Small intestine (tissue), 7 donors: ENCODE data around the gene NXPH3. TPM values are rescaled to one million over a fixed set of nuclear protein-coding genes. Genes with fewer than 3 reads are reported as not detected.

Source experiments
- DNase-seq, 2 donors: peaks; one replicate each; pipeline versions ENCODE4 v3.0.0 to v3.0.0-alpha.2; 2013
- FAIRE-seq: peaks from 2 replicates; lab custom pipeline; 2012; peaks lifted over from hg19 to GRCh38; lab: Jason Lieb, UNC
- H3K27ac ChIP-seq, 3 donors: one replicate each; pipeline ENCODE4 v1.5.1; 2013; ENCODE audit warnings: low read length in 2 of 3, mild to moderate bottlenecking in 2 of 3, control low read depth in 1 of 3, inconsistent platforms in 1 of 3, low read depth in 1 of 3, moderate library complexity in 1 of 3
- H3K27me3 ChIP-seq, 3 donors: one replicate each; pipeline ENCODE4 v1.6.1; 2013; ENCODE audit warnings: low read length in 3 of 3, inconsistent platforms in 1 of 3; ENCODE audit not compliant: control insufficient read depth in 3 of 3, insufficient read depth in 3 of 3
- H3K36me3 ChIP-seq, 3 donors: one replicate each; pipeline ENCODE4 v1.6.1; 2013; ENCODE audit warnings: low read length in 3 of 3, inconsistent platforms in 1 of 3, low read depth in 1 of 3, mild to moderate bottlenecking in 1 of 3, moderate library complexity in 1 of 3; ENCODE audit not compliant: control insufficient read depth in 3 of 3, insufficient read depth in 2 of 3
- H3K4me1 ChIP-seq, 3 donors: one replicate each; pipeline ENCODE4 v1.6.1; 2013; ENCODE audit warnings: low read length in 2 of 3, inconsistent platforms in 1 of 3, low read depth in 1 of 3, mild to moderate bottlenecking in 1 of 3, moderate library complexity in 1 of 3; ENCODE audit not compliant: control insufficient read depth in 3 of 3, insufficient read depth in 2 of 3
- H3K4me3 ChIP-seq, 3 donors: one replicate each; pipeline ENCODE4 v1.5.1; 2013; ENCODE audit warnings: low read length in 3 of 3, control low read depth in 1 of 3, inconsistent platforms in 1 of 3, low read depth in 1 of 3, mild to moderate bottlenecking in 1 of 3, moderate library complexity in 1 of 3
- H3K9me3 ChIP-seq, 2 donors: one replicate each; pipeline ENCODE4 v1.6.1; 2013; ENCODE audit warnings: low read depth in 1 of 2, low read length in 1 of 2; ENCODE audit not compliant: control insufficient read depth in 2 of 2, insufficient read depth in 1 of 2
- WGBS, 3 donors: extraction: QIAGEN DNeasy Blood & Tissue Kit; methylation state at CpG; one replicate each; pipeline ENCODE4 v1.1.7; 2013; 5-methylcytosine and 5-hydroxymethylcytosine counted together
- polyA plus RNA-seq, 4 donors: library from polyadenylated mRNA; stranded (reverse) in 3 of 4; unstranded in 1 of 4; fragments of 200-250 nt in 3 of 4; fragments of 120-200 nt in 1 of 4; gene quantifications; one replicate each; pipeline versions ENCODE4 v1.2.1 to v1.2.3, GENCODE V29; 2013
- donor health status: healthy with polysubstance abuse.
- donor health status: control.
- donor health status: control.
- donor health status: Bipolar disorder and iron deficiency.
- donor health status: healthy.

Gene NXPH3
- polyA plus RNA-seq, 4 donors, result 0.31 to 2.3 TPM; not detected in 2

- H3K36me3 ChIP-seq, result no peaks in the 10 kb centered on the region
- H3K4me3 ChIP-seq, result no peak overlapping the region
- H3K27me3 ChIP-seq, result peaks cover 0 to 13% (median 0%) of the 10 kb centered on the region in 3 donors
- FAIRE-seq (no peak), DNase-seq (peak in 1 of 2 donors; percentile 25)
- no peak overlapping the region for H3K27ac ChIP-seq
- peaks cover 0 to 5% (median 0%) of the 10 kb centered on the region in 3 donors for H3K4me1 ChIP-seq
- WGBS, 3 donors, result 73 to 86% (median 74%) methylated on average over 9 to 12 of the region's 12 CpGs
- H3K9me3 ChIP-seq, result no peaks in the 10 kb centered on the region
Observed at GRCh38 chr17:49551221-49552069, 24.2 kb upstream of the NXPH3 start.

DNA sequence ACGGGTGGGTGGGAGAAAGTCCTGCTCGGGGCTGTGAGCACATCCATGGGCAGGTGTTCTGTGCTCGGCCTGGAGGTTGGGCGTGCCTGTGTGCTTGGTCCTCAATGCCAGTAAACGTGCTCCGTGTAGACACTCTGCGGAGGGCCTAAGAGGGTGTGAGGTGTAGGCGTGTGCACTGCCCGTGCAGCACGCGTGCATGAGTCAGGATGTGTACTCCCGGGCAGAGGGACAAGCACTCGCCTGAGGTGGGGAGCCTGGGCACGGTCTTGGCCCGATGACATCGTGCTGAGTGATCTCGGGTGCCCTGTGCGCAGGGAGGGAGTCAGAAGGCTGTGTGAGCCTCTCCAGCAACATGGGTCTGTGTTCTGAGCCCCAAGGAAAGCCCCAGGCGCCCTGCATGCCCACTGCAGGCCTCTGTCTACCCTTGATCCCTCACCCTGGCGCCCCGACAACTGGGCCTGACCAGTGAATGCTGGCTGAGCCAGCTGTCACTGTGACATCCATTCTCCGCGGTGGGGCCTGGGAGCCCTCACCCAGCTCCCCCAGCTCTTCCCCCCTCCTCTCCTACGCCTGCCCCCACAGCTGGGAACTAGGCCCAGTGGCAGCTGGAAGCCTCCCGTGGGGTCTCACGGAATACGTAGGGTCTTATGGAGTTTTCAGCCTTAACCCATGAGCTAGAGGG is 23.5 kb upstream of the NXPH3 start:
- FAIRE-seq (no peak), DNase-seq (peak in 1 of 2 donors; percentile 46)
- H3K4me1 ChIP-seq, result peaks cover 0 to 5% (median 0%) of the 10 kb centered on the region in 3 donors
- H3K27me3 ChIP-seq, result peaks cover 0 to 13% (median 0%) of the 10 kb centered on the region in 3 donors
- no peak overlapping the region for H3K4me3 ChIP-seq
- WGBS, 3 donors, result 43 to 84% (median 63%) methylated on average over 24 to 27 of the region's 27 CpGs
- no peak overlapping the region for H3K27ac ChIP-seq
- no peaks in the 10 kb centered on the region for H3K36me3 ChIP-seq
- H3K9me3 ChIP-seq, result no peaks in the 10 kb centered on the region

- Histone ChIP-seq H3K4me1 (peaks cover 0 to 5% (median 0%) of the 10 kb centered on the region in 3 donors), H3K9me3 (no peaks in the 10 kb centered on the region), H3K27ac (no peak overlapping the region), H3K36me3 (no peaks in the 10 kb centered on the region), H3K4me3 (no peak overlapping the region), H3K27me3 (peaks cover 0 to 7% (median 0%) of the 10 kb centered on the region in 3 donors)
- WGBS, 3 donors, result 75 to 83% (median 78%) methylated on average over 8 of the region's 8 CpGs
- FAIRE-seq, result no peak
- no peak for DNase-seq
Observed at GRCh38 chr17:49553676-49554335, 21.9 kb upstream of the NXPH3 start.

- H3K9me3 ChIP-seq, result no peaks in the 10 kb centered on the region
- H3K36me3 ChIP-seq, result no peaks in the 10 kb centered on the region
- no peak for FAIRE-seq
- 75 to 86% (median 79%) methylated on average over 12 to 14 of the region's 14 CpGs for WGBS, 3 donors
- peaks cover 0 to 5% (median 0%) of the 10 kb centered on the region in 3 donors for H3K4me1 ChIP-seq
- peaks cover 0 to 5% (median 0%) of the 10 kb centered on the region in 3 donors for H3K27me3 ChIP-seq
- DNase-seq, result no peak
- no peak overlapping the region for H3K4me3 ChIP-seq
- no peak overlapping the region for H3K27ac ChIP-seq
Observed at GRCh38 chr17:49554694-49555494, 20.8 kb upstream of the NXPH3 start.

- no peak overlapping the region for H3K27ac ChIP-seq
- no peak overlapping the region for H3K4me3 ChIP-seq
- no peak for FAIRE-seq
- WGBS, 3 donors, result 71 to 78% (median 76%) methylated on average over 19 of the region's 19 CpGs
- H3K36me3 ChIP-seq, result no peaks in the 10 kb centered on the region
- H3K27me3 ChIP-seq, result peaks cover 0 to 5% (median 0%) of the 10 kb centered on the region in 3 donors
- DNase-seq, result no peak
- H3K9me3 ChIP-seq, result no peaks in the 10 kb centered on the region
- peaks cover 0 to 5% (median 0%) of the 10 kb centered on the region in 3 donors for H3K4me1 ChIP-seq
Observed at GRCh38 chr17:49555495-49556222, 20.0 kb upstream of the NXPH3 start.

- WGBS, 3 donors, result 16 to 19% (median 17%) methylated on average over 25 to 30 of the region's 30 CpGs
- Histone ChIP-seq H3K9me3 (no peaks in the 10 kb centered on the region), H3K27me3 (peaks cover 0 to 5% (median 0%) of the 10 kb centered on the region in 3 donors), H3K36me3 (no peaks in the 10 kb centered on the region), H3K4me3 (no peak overlapping the region), H3K27ac (no peak overlapping the region), H3K4me1 (peaks cover 0 to 5% (median 0%) of the 10 kb centered on the region in 3 donors)
- peak; percentile 47 to 84 for DNase-seq
- FAIRE-seq, result no peak
Observed at GRCh38 chr17:49556223-49556943, 19.3 kb upstream of the NXPH3 start.
